ENCODE measurements around the gene GJA5. TPM values are rescaled to one million over a fixed set of nuclear protein-coding genes. Genes with fewer than 3 reads are reported as not detected.

GJA5 gene
- polyA plus RNA-seq, 2 of the 4 experiments (the other 2 are of a cell fraction), result not detected

GRCh38 chr1:147772570-147772969, 12.2 kb upstream of the GJA5 start:
- Histone ChIP-seq H3K4me3 (no peak overlapping the region), H3K9me3 (no peaks in the 10 kb centered on the region), H3K27ac (no peak overlapping the region), H3K4me1 (no peaks in the 10 kb centered on the region), H3K4me2 (no peak overlapping the region)
- FAIRE-seq (no peak), ATAC-seq (no peak), DNase-seq (ENCODE audit: low read depth in 1 of 2, low spot score in 1 of 2) (no peak)
- CTCF ChIA-PET, result no interaction called here
- POLR2A ChIA-PET, result no interaction called here
- WGBS (ENCODE audit: missing lambda C conversion rate), result 46% methylated on average over 4 of the region's 4 CpGs
- TF ChIP-seq MAX (IDR thresholded peaks at IDR 0.05), result no peak
- TF ChIP-seq HOXB5 (CRISPR knock-in tag; IDR thresholded peaks at IDR 0.05), result no peak
- TF ChIP-seq GATA3 (IDR thresholded peaks at IDR 0.05; ENCODE audit: borderline replicate concordance), result no peak
- TF ChIP-seq FOSB (CRISPR knock-in tag; IDR thresholded peaks at IDR 0.05), result no peak
- TF ChIP-seq ZC3H11A (IDR thresholded peaks at IDR 0.05), result no peak
- TF ChIP-seq HEYL (CRISPR knock-in tag; IDR thresholded peaks at IDR 0.05), result no peak

- Histone ChIP-seq H3K4me3 (no peak overlapping the region), H3K4me1 (no peaks in the 10 kb centered on the region), H3K27ac (no peak overlapping the region), H3K9me3 (no peaks in the 10 kb centered on the region), H3K4me2 (no peak overlapping the region)
- ATAC-seq, result peak; percentile 43 to 44; a peak in 4 of 6 replicates
- TF ChIP-seq ATOH8 (CRISPR knock-in tag; IDR thresholded peaks at IDR 0.05; ENCODE audit: low read depth) (no peak), CHD2 (IDR thresholded peaks at IDR 0.05; ENCODE audit: low read length, partially characterized antibody) (no peak), CBX2 (IDR thresholded peaks at IDR 0.05; ENCODE audit: borderline replicate concordance, low read depth) (no peak), RFX5 (IDR thresholded peaks at IDR 0.05) (no peak), SMC3 (IDR thresholded peaks at IDR 0.05) (no peak), RCOR1 (IDR thresholded peaks at IDR 0.05; ENCODE audit: low read depth, low read length) (no peak), SREBF2 (IDR thresholded peaks at IDR 0.05) (no peak), CHD4 (IDR thresholded peaks at IDR 0.05; ENCODE audit: borderline replicate concordance) (no peak), CBX8 (IDR thresholded peaks at IDR 0.05) (no peak), HOXB5 (CRISPR knock-in tag; IDR thresholded peaks at IDR 0.05) (no peak), POLR2A (IDR thresholded peaks at IDR 0.05; ENCODE audit: low read length) (no peak), POLR2AphosphoS2 (conservative IDR thresholded peaks at IDR 0.05; ENCODE audit: low read length) (no peak), RARB (CRISPR knock-in tag; IDR thresholded peaks at IDR 0.05) (no peak), HDAC2 (IDR thresholded peaks at IDR 0.05) (no peak), ESRRA (IDR thresholded peaks at IDR 0.05; ENCODE audit: borderline replicate concordance, low read length) (no peak), MAZ (IDR thresholded peaks at IDR 0.05; ENCODE audit: borderline replicate concordance, low read depth, low read length) (no peak)
- TF ChIP-seq, protein P1, sequence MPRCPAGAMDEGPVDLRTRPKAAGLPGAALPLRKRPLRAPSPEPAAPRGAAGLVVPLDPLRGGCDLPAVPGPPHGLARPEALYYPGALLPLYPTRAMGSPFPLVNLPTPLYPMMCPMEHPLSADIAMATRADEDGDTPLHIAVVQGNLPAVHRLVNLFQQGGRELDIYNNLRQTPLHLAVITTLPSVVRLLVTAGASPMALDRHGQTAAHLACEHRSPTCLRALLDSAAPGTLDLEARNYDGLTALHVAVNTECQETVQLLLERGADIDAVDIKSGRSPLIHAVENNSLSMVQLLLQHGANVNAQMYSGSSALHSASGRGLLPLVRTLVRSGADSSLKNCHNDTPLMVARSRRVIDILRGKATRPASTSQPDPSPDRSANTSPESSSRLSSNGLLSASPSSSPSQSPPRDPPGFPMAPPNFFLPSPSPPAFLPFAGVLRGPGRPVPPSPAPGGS (IDR thresholded peaks at IDR 0.05), result no peak
- TF ChIP-seq, protein P2, sequence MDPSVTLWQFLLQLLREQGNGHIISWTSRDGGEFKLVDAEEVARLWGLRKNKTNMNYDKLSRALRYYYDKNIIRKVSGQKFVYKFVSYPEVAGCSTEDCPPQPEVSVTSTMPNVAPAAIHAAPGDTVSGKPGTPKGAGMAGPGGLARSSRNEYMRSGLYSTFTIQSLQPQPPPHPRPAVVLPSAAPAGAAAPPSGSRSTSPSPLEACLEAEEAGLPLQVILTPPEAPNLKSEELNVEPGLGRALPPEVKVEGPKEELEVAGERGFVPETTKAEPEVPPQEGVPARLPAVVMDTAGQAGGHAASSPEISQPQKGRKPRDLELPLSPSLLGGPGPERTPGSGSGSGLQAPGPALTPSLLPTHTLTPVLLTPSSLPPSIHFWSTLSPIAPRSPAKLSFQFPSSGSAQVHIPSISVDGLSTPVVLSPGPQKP (IDR thresholded peaks at IDR 0.05; ENCODE audit: low read depth, low read length), result no peak
- TF ChIP-seq, protein P3, sequence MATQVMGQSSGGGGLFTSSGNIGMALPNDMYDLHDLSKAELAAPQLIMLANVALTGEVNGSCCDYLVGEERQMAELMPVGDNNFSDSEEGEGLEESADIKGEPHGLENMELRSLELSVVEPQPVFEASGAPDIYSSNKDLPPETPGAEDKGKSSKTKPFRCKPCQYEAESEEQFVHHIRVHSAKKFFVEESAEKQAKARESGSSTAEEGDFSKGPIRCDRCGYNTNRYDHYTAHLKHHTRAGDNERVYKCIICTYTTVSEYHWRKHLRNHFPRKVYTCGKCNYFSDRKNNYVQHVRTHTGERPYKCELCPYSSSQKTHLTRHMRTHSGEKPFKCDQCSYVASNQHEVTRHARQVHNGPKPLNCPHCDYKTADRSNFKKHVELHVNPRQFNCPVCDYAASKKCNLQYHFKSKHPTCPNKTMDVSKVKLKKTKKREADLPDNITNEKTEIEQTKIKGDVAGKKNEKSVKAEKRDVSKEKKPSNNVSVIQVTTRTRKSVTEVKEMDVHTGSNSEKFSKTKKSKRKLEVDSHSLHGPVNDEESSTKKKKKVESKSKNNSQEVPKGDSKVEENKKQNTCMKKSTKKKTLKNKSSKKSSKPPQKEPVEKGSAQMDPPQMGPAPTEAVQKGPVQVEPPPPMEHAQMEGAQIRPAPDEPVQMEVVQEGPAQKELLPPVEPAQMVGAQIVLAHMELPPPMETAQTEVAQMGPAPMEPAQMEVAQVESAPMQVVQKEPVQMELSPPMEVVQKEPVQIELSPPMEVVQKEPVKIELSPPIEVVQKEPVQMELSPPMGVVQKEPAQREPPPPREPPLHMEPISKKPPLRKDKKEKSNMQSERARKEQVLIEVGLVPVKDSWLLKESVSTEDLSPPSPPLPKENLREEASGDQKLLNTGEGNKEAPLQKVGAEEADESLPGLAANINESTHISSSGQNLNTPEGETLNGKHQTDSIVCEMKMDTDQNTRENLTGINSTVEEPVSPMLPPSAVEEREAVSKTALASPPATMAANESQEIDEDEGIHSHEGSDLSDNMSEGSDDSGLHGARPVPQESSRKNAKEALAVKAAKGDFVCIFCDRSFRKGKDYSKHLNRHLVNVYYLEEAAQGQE (IDR thresholded peaks at IDR 0.05), result no peak
- WGBS (ENCODE audit: missing lambda C conversion rate), result 25% methylated on average over 10 of the region's 10 CpGs
- FAIRE-seq, result no peak
- CTCF ChIA-PET, result no interaction called here
- no peak for DNase-seq (ENCODE audit: low read depth in 1 of 2, low spot score in 1 of 2)
- POLR2A ChIA-PET, result no interaction called here
Observed at GRCh38 chr1:147771226-147772125, 11.1 kb upstream of the GJA5 start.

All from A549 (cell line).